K562 (cell line): ENCODE results near the gene CEP192. TPM values are rescaled to one million over a fixed set of nuclear protein-coding genes. Genes with fewer than 3 reads are reported as not detected.

Experiments used
- AFF1 ChIP-seq, 2 experiments: fragments of 450-650 bp; IDR thresholded peaks; 2 replicates each; pipeline ENCODE4 v1.6.1; 2018; ENCODE audit warnings: mild to moderate bottlenecking in 2 of 2, low read depth in 1 of 2; ENCODE audit not compliant: partially characterized antibody in 2 of 2
- CAMTA2 ChIP-seq: fragments of 250-450 bp; sonication (Bioruptor Pico); conservative IDR thresholded peaks from 2 replicates; pipeline ENCODE4 v1.5.1; 2022
- E2F6 ChIP-seq, 2 experiments: IDR thresholded peaks; 2 replicates each; pipeline ENCODE4 v1.6.1; 2011; ENCODE audit warnings: borderline replicate concordance in 1 of 2, control low read depth in 1 of 2, low read depth in 1 of 2, low read length in 1 of 2, mild to moderate bottlenecking in 1 of 2, mixed read lengths in 1 of 2, moderate library complexity in 1 of 2; ENCODE audit not compliant: insufficient read depth in 1 of 2, insufficient read length in 1 of 2, poor library complexity in 1 of 2, severe bottlenecking in 1 of 2; ENCODE audit errors: extremely low read depth in 1 of 2
- FOXK2 ChIP-seq, 2 experiments: fragments of 450-650 bp; IDR thresholded peaks in 1 of 2; conservative IDR thresholded peaks in 1 of 2; 2 replicates each; pipeline ENCODE4 v1.6.1; 2016; ENCODE audit warnings: low read depth in 2 of 2, mild to moderate bottlenecking in 1 of 2
- HNRNPK ChIP-seq: fragments of 200-400 bp; formaldehyde crosslinking; IDR thresholded peaks from one replicate; pipeline ENCODE4 v1.6.1; 2018; ENCODE audit warnings: mild to moderate bottlenecking, low read depth, low read length; ENCODE audit not compliant: poor library complexity, severe bottlenecking
- HSF4 ChIP-seq: fragments of 250-450 bp; sonication (Bioruptor Pico); IDR thresholded peaks from 2 replicates; pipeline ENCODE4 v2.1.2; 2022; ENCODE audit warnings: mild to moderate bottlenecking, moderate library complexity, borderline replicate concordance
- KLF10 ChIP-seq: fragments of 250-450 bp; sonication (Bioruptor Pico); IDR thresholded peaks from 2 replicates; pipeline ENCODE4 v1.6.1; 2021; ENCODE audit warnings: matching md5 sums
- KLF16 ChIP-seq: IDR thresholded peaks from 2 replicates; pipeline ENCODE4 v1.6.1; 2016; ENCODE audit warnings: antibody characterized with exemption
- MITF ChIP-seq: IDR thresholded peaks from 2 replicates; pipeline ENCODE4 v1.6.1; 2014; ENCODE audit warnings: antibody characterized with exemption
- NBN ChIP-seq: fragments of 450-650 bp; IDR thresholded peaks from 2 replicates; pipeline ENCODE4 v1.6.1; 2016; ENCODE audit warnings: low read depth, mild to moderate bottlenecking
- TCF3 ChIP-seq: sonication (generic); formaldehyde crosslinking; IDR thresholded peaks from 2 replicates; pipeline ENCODE4 v1.4.0; 2020; ENCODE audit warnings: mild to moderate bottlenecking, missing genetic modification reagents
- ZFX ChIP-seq: sonication (generic); formaldehyde crosslinking; IDR thresholded peaks from 2 replicates; pipeline ENCODE4 v1.8.0; 2022; ENCODE audit warnings: mild to moderate bottlenecking, missing genetic modification reagents, moderate library complexity
- ZSCAN29 ChIP-seq: fragments of 450-650 bp; IDR thresholded peaks from 2 replicates; pipeline ENCODE4 v1.6.1; 2017
- polyA plus RNA-seq, 8 experiments: library from polyadenylated mRNA; depleted of rRNA in 4 of 8; stranded (reverse) in 5 of 8; unstranded in 3 of 8; fragments of >200 nt; fragmentation: Nextera tagmentation in 2 of 8; fragmentation: Illumina TruSeq in 1 of 8; extraction: Ambion mirVana in 2 of 8; extraction: Trizol in 1 of 8; gene quantifications; 2 replicates each; pipeline versions ENCODE4 v1.2.1 to v1.2.3, GENCODE V29; 2011 to 2014; ENCODE audit warnings: inconsistent platforms in 1 of 8, missing spikeins in 1 of 8
- total RNA-seq, 7 experiments: library from RNA; depleted of rRNA in 6 of 7; stranded (reverse); fragments of >200 nt in 6 of 7; fragmentation: Illumina TruSeq in 2 of 7; extraction: Trizol in 2 of 7; gene quantifications; 2 replicates each; pipeline versions ENCODE4 v1.2.1 to v1.2.3, GENCODE V29; 2011 to 2021; ENCODE audit warnings: low replicate concordance in 1 of 7
- TF ChIP-seq, protein P1 (sequence below): fragments of 250-450 bp; sonication (Bioruptor Pico); IDR thresholded peaks from 2 replicates; pipeline ENCODE4 v1.4.0; 2020

Gene CEP192
- total and polyA plus RNA-seq, 9 of the 15 experiments (the other 6 are each of a cell fraction or from before 2014, with no cell fraction given), result 14.4 to 54.4 (median 35.8) TPM

DNA sequence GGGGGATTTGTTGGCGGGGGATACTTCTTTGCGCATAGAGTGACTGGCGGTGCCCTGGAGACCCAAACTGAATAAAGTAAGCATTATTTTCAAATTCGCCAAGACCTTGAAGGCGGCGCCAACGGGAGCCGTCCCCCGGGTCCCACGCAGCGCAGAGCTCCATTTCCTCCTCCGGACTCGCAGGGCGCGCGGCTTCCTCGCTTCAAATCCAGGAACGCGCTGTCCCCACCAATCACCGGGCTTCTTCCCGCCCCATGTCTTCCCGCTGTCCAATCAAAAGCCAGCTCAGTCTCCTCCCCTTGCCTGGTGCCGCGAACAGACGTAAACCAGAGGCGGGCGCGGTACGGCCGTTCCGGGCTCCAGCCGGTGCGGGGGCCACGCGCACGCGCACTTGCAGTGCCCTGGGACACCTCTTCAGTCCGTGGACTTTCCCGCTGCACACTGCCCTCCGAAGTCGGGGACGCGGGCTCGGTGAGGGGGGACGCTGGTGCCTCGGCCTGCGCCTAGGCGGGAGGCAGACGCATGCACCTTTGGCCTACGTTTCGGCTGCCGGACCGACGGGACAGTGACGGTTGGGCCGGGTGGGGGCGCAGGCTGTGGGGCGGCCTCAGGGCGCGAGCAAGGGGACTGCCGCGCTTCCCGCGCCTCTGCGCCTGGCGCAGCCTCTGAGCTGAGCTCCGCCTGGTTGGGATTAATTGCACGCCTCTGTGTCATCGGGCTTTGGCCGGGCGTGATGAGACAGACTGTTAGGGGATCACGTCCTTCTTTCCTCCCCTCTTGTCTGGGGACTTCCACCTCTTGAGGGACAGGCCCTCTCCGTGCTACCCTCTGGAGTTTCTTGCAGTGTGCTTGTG, at the start of gene CEP192 (continued):
- TF ChIP-seq TCF3 (CRISPR knock-in tag) (peak; percentile 18; the same call in 1 of the 2 replicates), FOXK2 (conservative IDR thresholded peaks at IDR 0.05 in 1 of 2, IDR thresholded peaks at IDR 0.05 in 1 of 2; ENCODE audit: low read depth in 2 of 2) (peak; percentile 71 to 73), NBN (no peak; the same call in 1 of the 2 replicates), MITF (no peak), AFF1 (IDR thresholded peaks at IDR 0.05; ENCODE audit: low read depth in 1 of 2, partially characterized antibody in 2 of 2) (no peak), KLF16 (no peak), ZFX (CRISPR knock-in tag) (peak; percentile 93), ZSCAN29 (no peak), E2F6 (IDR thresholded peaks at IDR 0.05; ENCODE audit: borderline replicate concordance in 1 of 2, extremely low read depth in 1 of 2, insufficient read depth in 1 of 2, insufficient read length in 1 of 2, low read depth in 1 of 2, low read length in 1 of 2, poor library complexity in 1 of 2, severe bottlenecking in 1 of 2) (peak; percentile 73 to 77), KLF10 (no peak), CAMTA2 (CRISPR knock-in tag) (no peak), HNRNPK (no peak), HSF4 (CRISPR knock-in tag) (no peak)
- TF ChIP-seq, protein P1, sequence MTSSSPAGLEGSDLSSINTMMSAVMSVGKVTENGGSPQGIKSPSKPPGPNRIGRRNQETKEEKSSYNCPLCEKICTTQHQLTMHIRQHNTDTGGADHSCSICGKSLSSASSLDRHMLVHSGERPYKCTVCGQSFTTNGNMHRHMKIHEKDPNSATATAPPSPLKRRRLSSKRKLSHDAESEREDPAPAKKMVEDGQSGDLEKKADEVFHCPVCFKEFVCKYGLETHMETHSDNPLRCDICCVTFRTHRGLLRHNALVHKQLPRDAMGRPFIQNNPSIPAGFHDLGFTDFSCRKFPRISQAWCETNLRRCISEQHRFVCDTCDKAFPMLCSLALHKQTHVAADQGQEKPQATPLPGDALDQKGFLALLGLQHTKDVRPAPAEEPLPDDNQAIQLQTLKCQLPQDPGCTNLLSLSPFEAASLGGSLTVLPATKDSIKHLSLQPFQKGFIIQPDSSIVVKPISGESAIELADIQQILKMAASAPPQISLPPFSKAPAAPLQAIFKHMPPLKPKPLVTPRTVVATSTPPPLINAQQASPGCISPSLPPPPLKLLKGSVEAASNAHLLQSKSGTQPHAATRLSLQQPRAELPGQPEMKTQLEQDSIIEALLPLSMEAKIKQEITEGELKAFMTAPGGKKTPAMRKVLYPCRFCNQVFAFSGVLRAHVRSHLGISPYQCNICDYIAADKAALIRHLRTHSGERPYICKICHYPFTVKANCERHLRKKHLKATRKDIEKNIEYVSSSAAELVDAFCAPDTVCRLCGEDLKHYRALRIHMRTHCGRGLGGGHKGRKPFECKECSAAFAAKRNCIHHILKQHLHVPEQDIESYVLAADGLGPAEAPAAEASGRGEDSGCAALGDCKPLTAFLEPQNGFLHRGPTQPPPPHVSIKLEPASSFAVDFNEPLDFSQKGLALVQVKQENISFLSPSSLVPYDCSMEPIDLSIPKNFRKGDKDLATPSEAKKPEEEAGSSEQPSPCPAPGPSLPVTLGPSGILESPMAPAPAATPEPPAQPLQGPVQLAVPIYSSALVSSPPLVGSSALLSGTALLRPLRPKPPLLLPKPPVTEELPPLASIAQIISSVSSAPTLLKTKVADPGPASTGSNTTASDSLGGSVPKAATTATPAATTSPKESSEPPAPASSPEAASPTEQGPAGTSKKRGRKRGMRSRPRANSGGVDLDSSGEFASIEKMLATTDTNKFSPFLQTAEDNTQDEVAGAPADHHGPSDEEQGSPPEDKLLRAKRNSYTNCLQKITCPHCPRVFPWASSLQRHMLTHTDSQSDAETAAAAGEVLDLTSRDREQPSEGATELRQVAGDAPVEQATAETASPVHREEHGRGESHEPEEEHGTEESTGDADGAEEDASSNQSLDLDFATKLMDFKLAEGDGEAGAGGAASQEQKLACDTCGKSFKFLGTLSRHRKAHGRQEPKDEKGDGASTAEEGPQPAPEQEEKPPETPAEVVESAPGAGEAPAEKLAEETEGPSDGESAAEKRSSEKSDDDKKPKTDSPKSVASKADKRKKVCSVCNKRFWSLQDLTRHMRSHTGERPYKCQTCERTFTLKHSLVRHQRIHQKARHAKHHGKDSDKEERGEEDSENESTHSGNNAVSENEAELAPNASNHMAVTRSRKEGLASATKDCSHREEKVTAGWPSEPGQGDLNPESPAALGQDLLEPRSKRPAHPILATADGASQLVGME, result 0 out of 2 replicates have a peak, but pooled peaks have one; percentile 69
